ENCODE measurements around the gene PLA2G2F.
"Not testable (repeated sequence)": the region's sequence is repeated elsewhere in the genome, so short reads cannot be mapped to it uniquely, and the experiment has no call there.

PLA2G2F gene

DNA sequence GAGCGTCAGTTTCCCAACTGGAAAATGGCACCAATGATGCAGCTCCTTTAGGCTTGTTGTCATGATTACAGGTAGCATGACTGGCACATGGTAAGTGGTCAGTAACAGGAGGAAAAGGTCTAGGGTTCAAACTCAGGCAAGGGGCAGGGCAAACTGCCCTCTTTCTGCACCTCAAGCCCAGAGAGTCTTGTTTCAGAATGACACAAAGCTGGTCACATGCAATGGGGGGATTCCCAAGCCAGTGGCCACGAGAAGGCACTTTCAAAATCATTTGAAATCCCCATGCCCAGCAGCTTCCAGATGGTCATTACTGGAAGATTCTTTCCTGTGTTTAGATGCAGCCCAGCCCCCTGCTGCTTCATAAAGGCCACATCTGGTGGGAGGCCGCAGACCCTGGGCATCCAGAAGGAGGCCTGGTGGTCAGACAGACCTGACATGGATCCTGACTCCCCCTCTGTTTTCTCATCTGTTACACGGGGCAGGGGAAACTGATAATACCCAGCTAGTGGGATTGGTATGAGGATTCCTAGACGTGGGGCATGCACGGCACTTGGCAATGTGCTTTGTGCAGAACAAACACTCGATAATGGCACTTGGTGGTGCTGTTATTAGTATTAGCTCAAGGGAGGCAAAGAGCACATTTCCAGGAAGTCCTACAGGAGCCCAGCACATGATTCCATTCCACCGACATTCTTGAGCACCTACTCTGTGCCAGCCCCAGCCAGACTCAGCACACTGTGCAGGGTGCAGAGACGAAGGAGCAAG is 12.9 kb upstream of the PLA2G2F start:
- Histone ChIP-seq H3K9me2 (replicated peaks; ENCODE audit: insufficient read depth, low read length) (no peaks in the 10 kb centered on the region), H3F3A (ENCODE audit: insufficient read depth) (no peaks in the 10 kb centered on the region), H2AFZ (ENCODE audit: low read depth, low read length, severe bottlenecking) (no peak overlapping the region), H3K36me3 (ENCODE audit: low read length) (no peaks in the 10 kb centered on the region), H3K4me3 (ENCODE audit: insufficient read depth, low read length, poor library complexity, severe bottlenecking) (no peak overlapping the region), H3K27me3 (ENCODE audit: low read length) (0 out of 2 replicates have a peak, but pooled peaks cover 6% of the 10 kb centered on the region), H3K9me3 (ENCODE audit: insufficient read depth, low read length) (no peaks in the 10 kb centered on the region), H3K4me2 (ENCODE audit: low read depth, low read length, poor library complexity, severe bottlenecking) (no peak overlapping the region), H3K27ac (ENCODE audit: low read depth, low read length) (no peak overlapping the region), H3K9ac (ENCODE audit: low read length) (no peak overlapping the region), H3K79me2 (ENCODE audit: insufficient read depth, low read length) (no peaks in the 10 kb centered on the region), H4K20me1 (ENCODE audit: low read depth, low read length) (no peaks in the 10 kb centered on the region)
- TF ChIP-seq EZH2phosphoT487 (conservative IDR thresholded peaks at IDR 0.05; ENCODE audit: low read length) (no peak), CTCF (IDR thresholded peaks at IDR 0.05; ENCODE audit: insufficient read depth, low read length, poor library complexity, severe bottlenecking) (no peak)

DNA sequence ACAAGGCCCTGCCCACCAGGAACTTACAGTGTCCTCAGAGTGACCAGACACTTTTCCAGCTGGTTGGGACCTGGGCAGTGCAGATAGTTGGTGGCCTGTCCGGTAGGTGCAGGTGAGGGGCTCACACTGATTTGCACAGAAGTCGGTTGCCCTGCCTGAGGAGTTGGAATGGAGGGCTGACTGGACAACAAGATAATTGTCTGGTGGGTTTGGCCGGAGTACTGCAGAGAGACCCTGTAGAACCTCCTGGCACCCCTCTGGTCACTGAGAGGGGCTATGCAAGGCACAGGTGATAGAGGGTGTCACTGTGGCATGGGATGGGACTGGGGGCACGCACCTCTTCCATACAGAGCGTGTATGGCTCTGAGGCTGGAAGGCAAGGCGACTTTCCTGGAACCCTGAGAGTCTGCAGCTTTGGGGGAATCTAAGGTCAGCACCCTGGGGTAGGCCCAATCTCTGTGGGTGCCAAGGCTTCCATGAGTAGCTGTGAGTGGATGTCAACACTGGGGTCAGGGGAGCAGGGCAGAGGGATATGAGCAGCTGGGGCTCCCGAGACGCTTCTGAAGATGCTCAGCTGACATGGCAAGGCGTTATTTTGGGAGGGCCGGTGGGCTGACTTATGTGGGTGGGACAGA is 12.2 kb upstream of the PLA2G2F start:
- Histone ChIP-seq H3K9me2 (replicated peaks; ENCODE audit: insufficient read depth, low read length) (no peaks in the 10 kb centered on the region), H3K4me2 (ENCODE audit: low read depth, low read length, poor library complexity, severe bottlenecking) (no peak overlapping the region), H3K79me2 (ENCODE audit: insufficient read depth, low read length) (no peaks in the 10 kb centered on the region), H3K27ac (ENCODE audit: low read depth, low read length) (no peak overlapping the region), H3K27me3 (ENCODE audit: low read length) (no peaks in the 10 kb centered on the region), H3K4me3 (ENCODE audit: insufficient read depth, low read length, poor library complexity, severe bottlenecking) (no peak overlapping the region), H3K9ac (ENCODE audit: low read length) (no peak overlapping the region), H3F3A (ENCODE audit: insufficient read depth) (no peaks in the 10 kb centered on the region), H3K36me3 (ENCODE audit: low read length) (no peaks in the 10 kb centered on the region), H2AFZ (ENCODE audit: low read depth, low read length, severe bottlenecking) (no peak overlapping the region), H4K20me1 (ENCODE audit: low read depth, low read length) (no peaks in the 10 kb centered on the region), H3K9me3 (ENCODE audit: insufficient read depth, low read length) (no peaks in the 10 kb centered on the region)
- TF ChIP-seq EZH2phosphoT487 (conservative IDR thresholded peaks at IDR 0.05; ENCODE audit: low read length), result no peak
- TF ChIP-seq CTCF (IDR thresholded peaks at IDR 0.05; ENCODE audit: insufficient read depth, low read length, poor library complexity, severe bottlenecking), result no peak

DNA sequence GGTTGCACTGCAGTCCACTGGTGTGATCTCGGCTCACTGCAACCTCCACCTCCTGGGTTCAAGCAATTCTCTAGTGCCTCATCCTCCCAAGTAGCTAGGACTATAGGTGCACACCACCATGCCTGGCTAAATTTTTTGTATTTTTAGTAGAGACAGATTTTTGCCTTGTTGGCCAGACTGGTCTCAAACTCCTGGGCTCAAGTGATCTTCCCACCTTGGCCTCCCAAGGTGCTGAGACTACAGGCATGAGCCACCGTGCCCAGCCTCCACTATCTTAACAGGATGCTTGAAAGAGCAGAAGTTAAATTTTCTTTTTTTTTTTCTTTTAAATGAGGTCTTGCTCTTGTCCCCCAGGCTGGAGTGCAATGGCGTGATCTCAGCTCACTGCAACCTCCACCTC is 8.6 kb upstream of the PLA2G2F start:
- H3K9me3 ChIP-seq (ENCODE audit: insufficient read depth, low read length); H3K27me3 ChIP-seq (ENCODE audit: low read length); H3F3A ChIP-seq (ENCODE audit: insufficient read depth); H3K9ac ChIP-seq (ENCODE audit: low read length); H3K79me2 ChIP-seq (ENCODE audit: insufficient read depth, low read length); H3K27ac ChIP-seq (ENCODE audit: low read depth, low read length); H3K9me2 ChIP-seq (replicated peaks; ENCODE audit: insufficient read depth, low read length); H3K36me3 ChIP-seq (ENCODE audit: low read length); H4K20me1 ChIP-seq (ENCODE audit: low read depth, low read length); H2AFZ ChIP-seq (ENCODE audit: low read depth, low read length, severe bottlenecking); H3K4me3 ChIP-seq (ENCODE audit: insufficient read depth, low read length, poor library complexity, severe bottlenecking); H3K4me2 ChIP-seq (ENCODE audit: low read depth, low read length, poor library complexity, severe bottlenecking): not testable (repeated sequence)

- Histone ChIP-seq H3K27ac (ENCODE audit: low read depth, low read length) (no peak overlapping the region), H3K9ac (ENCODE audit: low read length) (no peak overlapping the region), H3K4me2 (ENCODE audit: low read depth, low read length, poor library complexity, severe bottlenecking) (no peak overlapping the region), H3K79me2 (ENCODE audit: insufficient read depth, low read length) (no peaks in the 10 kb centered on the region), H3K9me3 (ENCODE audit: insufficient read depth, low read length) (no peaks in the 10 kb centered on the region), H3F3A (ENCODE audit: insufficient read depth) (no peaks in the 10 kb centered on the region), H2AFZ (ENCODE audit: low read depth, low read length, severe bottlenecking) (no peak overlapping the region), H4K20me1 (ENCODE audit: low read depth, low read length) (no peaks in the 10 kb centered on the region), H3K36me3 (ENCODE audit: low read length) (no peaks in the 10 kb centered on the region), H3K9me2 (replicated peaks; ENCODE audit: insufficient read depth, low read length) (no peaks in the 10 kb centered on the region), H3K4me3 (ENCODE audit: insufficient read depth, low read length, poor library complexity, severe bottlenecking) (no peak overlapping the region), H3K27me3 (ENCODE audit: low read length) (no peaks in the 10 kb centered on the region)
- TF ChIP-seq EZH2phosphoT487 (conservative IDR thresholded peaks at IDR 0.05; ENCODE audit: low read length) (no peak), CTCF (IDR thresholded peaks at IDR 0.05; ENCODE audit: insufficient read depth, low read length, poor library complexity, severe bottlenecking) (no peak)
Observed at GRCh38 chr1:20134995-20135394, 4.1 kb upstream of the PLA2G2F start.
